KOPT-K1 (cell line): ENCODE results near the gene CBFA2T2.

ENCODE experiments used
- H3K27ac ChIP-seq: fragments of 200-600 bp; sonication (generic); 2 replicates; pipeline ENCODE4 v1.5.1; 2016; ENCODE audit warnings: antibody characterized with exemption, mild to moderate bottlenecking, low read depth, low read length; ENCODE audit not compliant: poor library complexity, severe bottlenecking
- H3K36me3 ChIP-seq: fragments of 200-600 bp; sonication (generic); 2 replicates; pipeline ENCODE4 v1.5.1; 2017; ENCODE audit warnings: antibody characterized with exemption, mild to moderate bottlenecking, low read length, moderate library complexity; ENCODE audit not compliant: insufficient read depth
- H3K9me3 ChIP-seq: fragments of 200-600 bp; sonication (generic); 2 replicates; pipeline ENCODE4 v1.5.1; 2017; ENCODE audit warnings: antibody characterized with exemption, low read length, mild to moderate bottlenecking; ENCODE audit not compliant: insufficient read depth, poor library complexity, severe bottlenecking

The CBFA2T2 gene

DNA sequence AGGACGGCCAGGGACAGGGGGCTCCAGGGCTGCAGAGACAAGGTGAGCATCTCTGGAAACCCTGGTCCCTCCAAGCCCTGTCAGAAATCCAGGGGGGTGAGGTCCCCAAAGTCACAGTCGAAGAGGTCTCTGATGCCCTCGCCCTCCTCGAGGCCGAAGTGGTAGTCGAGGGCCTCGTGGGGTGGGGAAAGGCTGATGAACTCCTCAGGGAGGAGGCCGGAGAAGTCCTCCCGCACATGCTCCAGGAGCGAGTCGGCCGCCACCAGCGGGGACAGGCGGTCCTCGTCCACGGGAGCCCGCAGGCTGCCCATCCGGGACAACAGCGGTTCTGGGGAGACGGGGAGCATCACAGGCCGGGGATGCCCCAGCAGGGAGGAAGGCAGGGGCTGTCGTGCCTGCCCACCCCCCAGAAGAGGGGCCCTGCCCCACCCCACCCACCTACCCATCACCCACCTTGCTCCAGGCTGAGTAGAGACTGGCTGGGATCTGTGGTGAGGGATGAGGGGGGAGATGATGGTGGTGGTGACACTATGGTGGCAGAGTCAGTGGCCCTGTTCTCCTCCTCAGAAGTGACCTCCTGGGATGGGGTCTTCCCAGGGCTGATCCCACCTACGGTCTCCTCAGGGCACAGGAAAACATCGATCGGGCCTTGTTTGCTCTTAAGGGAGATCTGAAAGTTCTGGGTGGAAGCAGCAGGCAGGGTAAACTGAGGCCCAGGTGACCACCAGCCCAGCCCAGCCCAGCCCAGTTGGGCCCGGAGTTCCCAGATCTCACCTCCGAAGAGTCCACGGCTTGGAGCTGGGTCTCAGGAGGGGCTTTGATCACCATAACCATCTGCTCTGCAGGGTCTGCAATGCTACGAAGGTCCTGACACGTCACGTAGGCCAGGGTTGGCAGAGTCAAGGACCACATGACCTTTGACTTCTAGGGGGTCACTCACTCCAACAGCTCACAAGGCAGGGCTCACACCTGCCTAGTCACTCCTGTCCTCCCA is 187.1 kb downstream of the CBFA2T2 start:
- Histone ChIP-seq H3K27ac (no peak overlapping the region), H3K36me3 (peaks cover 96% of the 10 kb centered on the region), H3K9me3 (no peaks in the 10 kb centered on the region)

DNA sequence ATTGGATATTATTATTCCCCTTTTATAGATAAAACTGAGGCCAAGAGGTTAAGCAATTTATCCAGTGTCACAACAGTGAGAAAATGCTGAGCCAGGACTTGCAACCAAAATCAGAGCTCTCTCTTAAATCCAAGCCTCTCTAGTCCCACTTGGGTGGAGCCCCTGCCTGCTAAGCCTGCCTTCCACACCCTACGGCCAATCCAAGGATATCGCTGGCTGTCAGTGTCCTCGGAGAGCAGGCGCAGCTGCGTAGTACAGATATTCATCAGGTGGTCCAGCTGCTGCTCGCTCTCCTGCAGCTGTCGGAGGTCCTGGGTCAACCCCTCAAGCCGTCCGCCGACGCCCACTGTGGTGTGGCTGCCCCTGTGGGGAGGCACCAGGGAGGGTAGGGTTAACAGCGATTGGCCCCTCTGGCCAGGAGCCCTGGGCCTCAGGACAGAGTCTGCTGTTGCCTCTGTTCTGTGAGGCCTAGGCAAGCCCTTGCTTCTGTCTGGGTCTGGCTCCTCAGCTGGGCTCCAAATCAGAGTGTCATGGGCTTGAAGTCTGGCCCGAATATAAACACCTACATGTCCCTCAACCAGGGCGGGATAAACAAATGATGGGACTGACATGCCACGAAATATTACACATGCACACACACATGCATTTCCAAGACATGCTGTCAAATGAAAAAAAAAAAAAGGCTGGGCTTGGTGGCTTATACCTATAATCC is 188.3 kb downstream of the CBFA2T2 start:
- peaks cover 96% of the 10 kb centered on the region for H3K36me3 ChIP-seq
- no peaks in the 10 kb centered on the region for H3K9me3 ChIP-seq
- H3K27ac ChIP-seq = peak overlapping the region; percentile 23

DNA sequence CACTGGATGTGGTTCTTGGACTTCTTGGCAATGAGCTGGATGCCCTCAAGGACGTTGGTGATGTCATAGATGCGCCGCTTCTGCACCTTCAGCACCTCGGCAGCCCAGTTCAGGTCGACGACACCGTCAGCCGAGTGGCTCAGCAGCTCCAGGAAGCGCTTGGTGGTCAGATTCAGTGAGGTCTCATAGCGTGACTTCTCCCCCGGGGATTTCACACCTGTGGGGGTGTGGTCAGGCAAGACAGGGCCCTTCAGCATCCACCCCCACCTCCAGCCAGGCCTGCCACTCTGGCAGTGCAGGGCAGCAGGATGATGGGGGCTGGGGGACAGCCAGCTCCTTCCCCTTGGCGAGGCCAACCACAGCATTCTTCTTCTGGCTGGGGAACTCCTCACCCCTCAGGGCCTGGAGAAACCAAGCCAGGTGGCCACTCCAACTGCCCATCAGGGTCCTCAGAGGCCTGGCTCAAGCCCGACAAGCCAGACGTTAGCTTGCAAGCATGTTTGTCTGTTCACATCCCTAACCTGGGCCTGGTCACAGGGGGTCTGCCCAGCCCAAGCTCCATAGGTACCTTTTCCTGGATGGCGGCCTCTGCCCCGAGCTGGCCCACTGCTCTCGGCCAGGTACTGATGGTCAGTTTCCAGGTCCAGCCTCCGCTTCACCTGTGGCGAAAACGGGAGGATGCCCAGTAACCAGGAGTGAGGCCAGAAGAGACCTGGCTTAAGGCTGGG is 190.0 kb downstream of the CBFA2T2 start:
- Histone ChIP-seq H3K36me3 (peaks cover 95% of the 10 kb centered on the region), H3K9me3 (no peaks in the 10 kb centered on the region), H3K27ac (peak overlapping the region; percentile 23)

DNA sequence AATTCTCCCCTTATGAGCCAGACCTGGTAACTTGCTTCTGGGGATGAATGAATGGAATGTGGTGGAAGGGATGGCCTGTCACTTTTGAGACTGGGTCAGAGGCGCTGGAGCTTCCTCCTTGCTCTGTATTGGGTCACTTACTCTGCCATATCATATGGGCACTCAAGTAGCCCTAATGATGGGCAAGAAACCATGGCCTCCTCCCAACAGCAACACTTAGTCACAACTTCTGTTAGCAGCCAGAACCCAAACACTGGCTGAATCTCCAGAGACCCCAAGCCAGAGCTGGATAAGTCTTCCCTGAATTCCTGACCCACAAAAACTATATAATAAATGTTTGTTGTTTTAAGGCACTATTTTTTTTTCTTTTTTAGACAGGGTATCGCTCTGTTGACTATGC is 190.8 kb downstream of the CBFA2T2 start:
- H3K27ac ChIP-seq = peak overlapping the region; percentile 20
- H3K36me3 ChIP-seq = peaks cover 87% of the 10 kb centered on the region
- no peaks in the 10 kb centered on the region for H3K9me3 ChIP-seq

DNA sequence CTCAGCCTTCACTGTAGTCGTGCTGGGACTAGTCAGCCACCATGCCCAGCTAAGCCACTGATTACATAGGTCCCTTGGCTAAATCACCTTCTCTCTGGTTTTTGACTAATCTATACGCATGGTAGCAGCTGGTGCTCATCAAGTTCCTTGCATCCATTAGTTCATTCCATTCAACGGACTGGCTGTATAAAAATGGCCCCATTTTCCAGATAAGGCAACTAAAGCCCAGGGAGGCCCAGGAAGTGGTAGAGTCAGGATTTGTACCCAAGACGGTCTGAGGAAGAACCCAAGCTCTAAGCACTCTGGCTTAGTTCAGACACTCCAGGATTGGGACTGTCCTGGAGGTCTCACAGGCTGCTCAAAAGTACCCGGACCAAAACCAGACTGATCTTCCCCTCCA is 191.4 kb downstream of the CBFA2T2 start:
- Histone ChIP-seq H3K9me3 (no peaks in the 10 kb centered on the region), H3K27ac (peak overlapping the region; percentile 20), H3K36me3 (peaks cover 81% of the 10 kb centered on the region)

DNA sequence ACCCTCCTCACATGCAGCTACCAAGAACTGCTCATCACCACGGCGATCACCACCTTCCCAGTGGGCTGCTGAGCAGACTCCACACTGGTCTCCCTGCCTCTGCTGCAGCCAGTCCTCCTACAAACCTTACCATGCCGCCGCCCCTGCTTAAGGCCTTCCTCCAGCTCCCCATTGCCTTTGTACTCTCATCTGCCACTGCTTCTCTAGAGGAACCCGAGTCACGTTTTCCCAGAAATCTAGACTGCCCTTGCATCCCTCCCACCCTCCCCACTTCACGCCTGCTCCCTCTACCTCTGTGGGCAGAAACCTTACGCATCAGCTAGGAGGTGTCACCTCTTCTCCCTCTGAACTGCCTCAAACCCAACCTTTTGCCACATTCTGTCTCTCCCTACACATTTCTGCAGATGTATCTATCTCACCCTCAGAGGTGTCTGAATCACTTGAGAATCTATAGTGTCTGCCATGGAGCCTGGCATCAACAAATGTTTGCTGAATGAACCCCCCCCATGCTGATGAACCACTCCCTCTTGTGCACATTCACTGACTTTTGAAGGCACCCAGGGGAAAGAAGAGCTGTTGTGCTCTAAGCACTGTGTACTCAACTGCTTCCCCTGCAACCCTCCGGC is 191.9 kb downstream of the CBFA2T2 start:
- Histone ChIP-seq H3K9me3 (no peaks in the 10 kb centered on the region), H3K36me3 (peaks cover 76% of the 10 kb centered on the region), H3K27ac (peak overlapping the region; percentile 20)

DNA sequence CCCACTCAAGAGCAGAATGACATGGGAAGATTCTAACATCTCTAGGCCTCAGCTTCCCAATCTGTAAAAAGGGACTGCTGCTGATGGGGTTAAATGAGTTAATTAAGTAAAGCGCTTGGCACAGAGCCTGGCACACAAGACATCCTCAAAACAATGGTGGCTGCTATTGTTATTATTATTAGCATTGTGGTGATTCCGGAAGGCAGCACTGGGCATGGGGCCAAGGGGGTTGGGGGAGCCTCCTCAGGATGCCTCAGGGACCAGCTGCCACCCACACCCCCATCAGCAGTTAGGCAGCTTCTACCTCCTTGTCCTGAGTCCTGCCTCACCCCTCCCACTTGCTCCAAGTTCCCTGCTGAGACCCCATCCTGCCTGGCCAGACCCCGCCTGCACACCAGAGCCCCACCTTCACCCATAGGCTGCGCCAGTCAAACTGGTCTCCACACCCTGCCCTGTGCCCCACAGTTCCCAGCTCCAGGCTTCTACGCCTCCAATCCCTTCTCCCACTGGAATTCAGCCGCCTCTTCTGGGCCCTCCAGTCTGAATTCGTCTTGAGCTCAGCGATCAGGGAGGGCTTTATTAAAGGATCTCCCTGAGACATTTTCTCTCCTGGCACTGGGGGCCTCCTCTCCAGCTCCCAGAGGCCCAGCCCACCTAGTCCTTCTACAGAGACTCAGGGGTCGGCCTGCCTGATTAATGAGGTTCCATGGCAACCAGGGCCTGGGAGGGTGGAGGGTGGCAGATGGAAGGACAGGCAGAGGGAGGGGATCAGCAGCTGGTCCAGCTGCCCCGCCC is 194.8 kb downstream of the CBFA2T2 start:
- no peaks in the 10 kb centered on the region for H3K9me3 ChIP-seq
- peak overlapping the region; percentile 88 for H3K27ac ChIP-seq
- peaks cover 47% of the 10 kb centered on the region for H3K36me3 ChIP-seq

DNA sequence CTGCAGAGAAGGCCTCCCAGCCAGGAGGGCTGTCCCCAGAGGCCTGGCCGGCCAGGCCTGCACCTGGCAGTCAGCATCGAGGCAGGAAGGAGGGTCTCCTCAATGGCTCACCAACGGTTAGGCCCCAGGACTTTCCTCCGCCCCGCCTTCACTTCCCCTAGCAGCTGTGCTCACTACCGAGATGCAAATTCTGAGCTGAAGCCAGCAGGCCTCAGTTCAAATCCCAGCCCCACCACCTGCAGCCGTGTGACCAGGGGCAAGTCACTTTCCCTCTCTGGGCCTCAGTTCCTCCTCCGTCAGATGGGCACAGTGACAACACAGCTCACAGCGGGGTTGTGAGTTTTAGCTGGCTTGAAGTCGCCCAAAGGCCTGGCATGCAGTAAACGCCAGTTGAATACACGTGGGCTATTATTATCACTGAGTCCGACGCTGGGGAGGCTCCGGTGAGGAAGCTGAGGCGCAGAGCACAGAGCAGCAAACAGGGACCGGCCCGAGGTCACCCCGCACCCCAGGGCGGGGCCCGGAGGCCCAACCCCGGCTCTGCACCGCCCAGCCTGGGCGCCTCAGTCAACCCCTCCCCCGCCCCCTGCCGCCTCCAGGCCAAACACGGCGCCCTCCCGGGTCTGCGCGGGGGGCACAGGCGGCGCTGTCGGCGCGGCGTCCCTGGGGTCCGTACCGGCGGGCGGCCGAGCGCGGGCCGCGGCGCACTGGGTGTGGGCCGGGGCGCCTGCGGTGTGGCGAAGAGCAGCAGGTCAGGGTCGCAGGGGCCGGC is 195.6 kb downstream of the CBFA2T2 start:
- Histone ChIP-seq H3K36me3 (peaks cover 39% of the 10 kb centered on the region), H3K27ac (peak overlapping the region; percentile 88), H3K9me3 (no peaks in the 10 kb centered on the region)

DNA sequence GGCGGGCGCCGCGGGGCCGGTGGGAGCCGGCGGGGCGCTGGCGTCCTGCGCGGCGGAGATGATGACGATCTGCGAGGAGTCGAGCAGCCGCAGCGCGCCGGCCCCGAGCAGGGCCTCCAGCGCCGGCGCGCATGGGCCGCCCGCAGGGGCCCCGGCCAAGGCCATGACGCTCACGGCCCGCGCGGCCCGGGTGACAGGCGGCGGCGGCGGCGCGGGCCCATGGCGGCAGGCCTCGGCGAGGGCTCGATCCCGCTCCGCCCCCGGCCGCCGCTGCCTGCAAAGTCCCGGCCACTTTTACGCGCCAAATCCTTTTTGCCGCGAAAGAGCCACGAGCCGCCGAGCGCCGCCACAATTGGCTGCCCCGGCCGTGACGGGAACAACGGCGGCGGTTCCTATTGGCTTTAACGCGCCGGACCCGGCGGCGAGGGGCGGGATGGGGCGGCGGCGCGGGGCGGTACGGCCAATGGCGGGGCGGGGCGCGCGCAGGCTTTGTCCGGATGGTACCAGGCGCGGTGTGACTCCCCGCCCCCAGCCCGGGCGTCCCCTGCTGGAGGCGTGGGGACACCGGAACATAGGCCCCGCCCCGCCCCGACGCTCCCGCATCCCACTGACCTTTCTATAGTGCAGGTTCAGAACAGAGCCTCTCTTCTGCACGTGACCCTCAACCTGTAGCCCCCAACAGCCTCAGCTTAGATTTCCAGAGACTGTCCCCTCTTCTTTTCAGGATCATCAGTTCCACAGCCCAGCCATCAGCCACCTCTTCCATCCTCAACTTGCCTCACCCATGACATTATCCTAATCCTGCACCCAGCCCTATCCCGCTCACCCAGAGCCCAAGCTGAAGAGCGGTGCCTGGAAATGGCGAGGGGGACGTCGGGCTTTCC is 196.4 kb downstream of the CBFA2T2 start, which contains the start of gene E2F1:
E2F1 (minus strand) TSS at position 286 of the 884 bp plus-strand sequence; CDS start at position 165, 121 bp downstream.
- Histone ChIP-seq H3K9me3 (no peaks in the 10 kb centered on the region), H3K27ac (peak within 1 kb of the TSS; percentile 88), H3K36me3 (peaks cover 31% of the 10 kb centered on the region)

DNA sequence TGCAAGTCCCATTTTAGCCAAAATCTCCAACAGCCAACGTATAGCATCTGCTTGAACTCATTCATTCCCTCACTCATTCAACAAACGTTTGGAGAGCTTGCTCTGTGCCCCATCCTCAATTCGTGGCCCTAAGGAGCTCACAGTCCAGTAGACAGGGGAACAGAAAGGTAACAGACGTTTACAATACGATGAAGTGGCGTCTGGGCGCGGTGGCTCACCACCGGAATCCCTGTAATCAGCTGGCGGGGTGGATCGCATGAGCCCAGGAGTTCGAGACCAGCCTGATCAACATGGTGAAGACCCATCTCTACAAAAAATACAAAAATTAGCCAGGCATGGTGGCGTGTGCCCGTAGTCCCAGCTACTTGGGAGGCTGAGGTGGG is 197.1 kb downstream of the CBFA2T2 start:
- Histone ChIP-seq H3K36me3 (peaks cover 24% of the 10 kb centered on the region), H3K27ac (peak overlapping the region; percentile 53), H3K9me3 (no peaks in the 10 kb centered on the region)

DNA sequence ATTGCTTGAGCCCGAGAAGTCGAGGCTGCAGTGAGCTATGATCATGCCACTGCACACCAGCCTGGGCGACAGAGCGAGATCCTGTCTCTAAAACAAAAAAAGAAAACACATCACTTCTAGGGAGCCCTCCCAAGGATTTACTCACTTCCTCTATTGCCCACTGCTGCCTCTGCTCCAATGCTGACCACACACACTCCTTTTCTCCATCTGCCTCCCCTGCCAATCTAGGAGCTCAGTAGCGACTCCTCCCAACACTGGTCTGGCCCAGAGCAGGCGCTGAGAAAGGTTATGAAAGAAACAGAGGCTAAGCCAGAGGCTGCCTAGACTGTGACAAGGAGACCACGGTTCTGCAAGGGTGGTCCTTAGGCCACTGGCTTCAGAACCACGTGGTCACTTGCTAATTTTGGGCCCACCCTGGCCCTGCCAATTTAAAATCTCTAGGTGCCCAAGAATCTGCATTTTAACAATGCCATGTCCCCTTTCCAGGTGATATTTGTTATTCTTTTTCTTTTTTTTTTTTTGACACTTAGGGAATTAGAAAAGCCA is 197.5 kb downstream of the CBFA2T2 start:
- Histone ChIP-seq H3K9me3 (no peaks in the 10 kb centered on the region), H3K27ac (no peak overlapping the region), H3K36me3 (peaks cover 20% of the 10 kb centered on the region)
